Measurements from ENCODE around the gene FLACC1. TPM values are rescaled to one million over a fixed set of nuclear protein-coding genes. Genes with fewer than 3 reads are reported as not detected.

FLACC1 gene
- polyA plus RNA-seq, 1 donor (not counting 4 experiments of a cell fraction or from before 2014, with no cell fraction given), result 0.43 TPM

GRCh38 chr2:201269764-201270163 is 87.4 kb downstream of the FLACC1 start:
- dilution Hi-C loops (cut with MboI; ENCODE audit: extremely low pct_ligation_motif_present, low sequenced_read_pairs), result no loop called here
- Histone ChIP-seq H3K79me2 (ENCODE audit: control insufficient read depth, insufficient read depth, low read length) (no peaks in the 10 kb centered on the region), H2AFZ (ENCODE audit: control insufficient read depth, low read length) (no peak overlapping the region), H3K27me3 (ENCODE audit: control insufficient read depth, extremely low read depth, insufficient read depth, low read length) (no peaks in the 10 kb centered on the region), H3K4me3 (ENCODE audit: control insufficient read depth in 2 of 3, extremely low read depth in 1 of 3, insufficient read depth in 2 of 3, low read depth in 1 of 3, low read length in 3 of 3) (no peak overlapping the region), H3K4me2 (ENCODE audit: control insufficient read depth, extremely low read depth, insufficient read depth, low read depth, low read length) (no peak overlapping the region), H3K9me1 (ENCODE audit: control insufficient read depth, extremely low read depth, insufficient read depth, low read length) (no peaks in the 10 kb centered on the region), H3K36me3 (ENCODE audit: control insufficient read depth in 2 of 2, extremely low read depth in 1 of 2, insufficient read depth in 2 of 2, low read length in 2 of 2) (peaks cover 11 to 26% of the 10 kb centered on the region in 2 experiments), H3K9ac (ENCODE audit: control insufficient read depth, extremely low read depth, insufficient read depth, low read length) (no peak overlapping the region), H3K4me1 (ENCODE audit: control insufficient read depth, extremely low read depth, insufficient read depth, low read length) (no peaks in the 10 kb centered on the region), H3K9me3 (ENCODE audit: control insufficient read depth, low read depth, low read length) (no peaks in the 10 kb centered on the region), H3K27ac (ENCODE audit: control insufficient read depth, insufficient read depth, low read length) (no peak overlapping the region), H4K20me1 (ENCODE audit: control insufficient read depth, extremely low read depth, insufficient read depth, low read length) (no peaks in the 10 kb centered on the region)
- DNase-seq (ENCODE audit: low read depth, low spot score) (no peak), FAIRE-seq (no peak)
- TF ChIP-seq EZH2 (IDR thresholded peaks at IDR 0.05; ENCODE audit: low read length) (no peak), CTCF (optimal IDR thresholded peaks at IDR 0.05 in 1 of 3, IDR thresholded peaks at IDR 0.05 in 1 of 3, conservative IDR thresholded peaks at IDR 0.05 in 1 of 3; ENCODE audit: extremely low read depth in 1 of 3, insufficient read depth in 2 of 3, low read length in 3 of 3) (no peak)

GRCh38 chr2:201267278-201268030 is 89.7 kb downstream of the FLACC1 start:
- Histone ChIP-seq H3K9ac (ENCODE audit: control insufficient read depth, extremely low read depth, insufficient read depth, low read length) (no peak overlapping the region), H3K36me3 (ENCODE audit: control insufficient read depth in 2 of 2, extremely low read depth in 1 of 2, insufficient read depth in 2 of 2, low read length in 2 of 2) (peaks cover 9 to 26% of the 10 kb centered on the region in 2 experiments), H3K4me3 (ENCODE audit: control insufficient read depth in 2 of 3, extremely low read depth in 1 of 3, insufficient read depth in 2 of 3, low read depth in 1 of 3, low read length in 3 of 3) (no peak overlapping the region), H2AFZ (ENCODE audit: control insufficient read depth, low read length) (no peak overlapping the region), H3K79me2 (ENCODE audit: control insufficient read depth, insufficient read depth, low read length) (peaks cover 6% of the 10 kb centered on the region), H4K20me1 (ENCODE audit: control insufficient read depth, extremely low read depth, insufficient read depth, low read length) (no peaks in the 10 kb centered on the region), H3K27ac (ENCODE audit: control insufficient read depth, insufficient read depth, low read length) (no peak overlapping the region), H3K27me3 (ENCODE audit: control insufficient read depth, extremely low read depth, insufficient read depth, low read length) (no peaks in the 10 kb centered on the region), H3K9me1 (ENCODE audit: control insufficient read depth, extremely low read depth, insufficient read depth, low read length) (no peaks in the 10 kb centered on the region), H3K4me2 (ENCODE audit: control insufficient read depth, extremely low read depth, insufficient read depth, low read depth, low read length) (no peak overlapping the region), H3K4me1 (ENCODE audit: control insufficient read depth, extremely low read depth, insufficient read depth, low read length) (no peaks in the 10 kb centered on the region), H3K9me3 (ENCODE audit: control insufficient read depth, low read depth, low read length) (no peaks in the 10 kb centered on the region)
- no peak for TF ChIP-seq EZH2 (IDR thresholded peaks at IDR 0.05; ENCODE audit: low read length)
- TF ChIP-seq CTCF (optimal IDR thresholded peaks at IDR 0.05 in 1 of 3, IDR thresholded peaks at IDR 0.05 in 1 of 3, conservative IDR thresholded peaks at IDR 0.05 in 1 of 3; ENCODE audit: extremely low read depth in 1 of 3, insufficient read depth in 2 of 3, low read length in 3 of 3), result no peak
- dilution Hi-C loops (cut with MboI; ENCODE audit: extremely low pct_ligation_motif_present, low sequenced_read_pairs), result no loop called here
- FAIRE-seq (no peak), DNase-seq (ENCODE audit: low read depth, low spot score) (no peak)

Measured in keratinocyte (primary cell).